HCT116 (cell line): ENCODE data around the gene BRIP1. TPM values are rescaled to one million over a fixed set of nuclear protein-coding genes. Genes with fewer than 3 reads are reported as not detected.

Experiments
- ATAC-seq: fragments of 200-7000 bp; cut with Tn5 transposase; 2 replicates; pipeline ENCODE4 v1.9.1; 2020; ENCODE audit warnings: mild to moderate bottlenecking, moderate library complexity
- BruUV-seq: library from RNA; stranded (reverse); fragments of 400-500 nt; replicated peaks from 2 replicates; lab custom pipeline; 2021; lab: Mats Ljungman, UMichigan
- CTCF ChIA-PET: fragments of 300-600 bp; sonication (Branson Sonifier 250); formaldehyde crosslinking; loops from one replicate; lab custom pipeline; 2021; ENCODE audit warnings: antibody characterized with exemption; lab: Charles Lee
- POLR2A ChIA-PET: fragments of 300-600, 350-600 bp; sonication (Branson Sonifier 250); formaldehyde crosslinking; loops from one replicate; lab custom pipeline; 2021; ENCODE audit warnings: antibody characterized with exemption; lab: Charles Lee
- RAD21 ChIA-PET, 2 experiments: fragments of 300-600 bp; sonication (Branson Sonifier 250); formaldehyde crosslinking; loops; one replicate each; lab custom pipeline; 2023; ENCODE audit warnings: low total read pairs in 2 of 2; ENCODE audit not compliant: uncharacterized antibody in 2 of 2, unreplicated experiment in 2 of 2, low non-redundant PET in 1 of 2; lab: Charles Lee
- DNase-seq: peaks from one replicate; pipeline ENCODE4 v3.0.0-alpha.2; 2010; ENCODE audit warnings: low read depth, low spot score
- H2AFZ ChIP-seq: fragments of 200-600 bp; shearing (Covaris generic), sonication (generic); 2 replicates; pipeline ENCODE4 v1.6.1; 2017; ENCODE audit warnings: low read depth, mixed run types, mixed read lengths, antibody characterized with exemption, low read length; ENCODE audit not compliant: poor library complexity, severe bottlenecking
- H3K27ac ChIP-seq: 2 replicates; pipeline ENCODE4 v1.5.1; 2012; ENCODE audit warnings: low read depth, low read length
- H3K27me3 ChIP-seq: fragments of 200-600 bp; sonication (generic); 2 replicates; pipeline ENCODE4 v1.6.1; 2016; ENCODE audit warnings: mixed run types, low read length, mixed read lengths; ENCODE audit not compliant: insufficient read depth
- H3K36me3 ChIP-seq, 2 experiments: fragments of 200-500 bp in 1 of 2; fragments of 200-600 bp in 1 of 2; sonication (Bioruptor generic) in 1 of 2; sonication (generic) in 1 of 2; 2 replicates each; pipeline versions ENCODE4 v1.5.1 to v1.6.1; 2014 to 2016; ENCODE audit warnings: low read length in 2 of 2, inconsistent platforms in 1 of 2, mixed read lengths in 1 of 2, mixed run types in 1 of 2; ENCODE audit not compliant: insufficient read depth in 2 of 2, control insufficient read depth in 1 of 2
- H3K4me1 ChIP-seq, 2 experiments: fragments of 200-600 bp in 1 of 2; sonication (generic) in 1 of 2; 2 replicates each; pipeline versions ENCODE4 v1.5.1 to v1.6.1; 2012 to 2017; ENCODE audit warnings: low read length in 2 of 2, inconsistent platforms in 1 of 2, mild to moderate bottlenecking in 1 of 2, mixed read lengths in 1 of 2, mixed run types in 1 of 2, moderate library complexity in 1 of 2; ENCODE audit not compliant: insufficient read depth in 2 of 2, control insufficient read depth in 1 of 2
- H3K4me2 ChIP-seq: fragments of 200-600 bp; sonication (generic); 2 replicates; pipeline ENCODE4 v1.6.1; 2017; ENCODE audit warnings: mixed run types, low read length, mixed read lengths
- H3K4me3 ChIP-seq, 2 experiments: fragments of 200-600 bp in 1 of 2; sonication (generic) in 1 of 2; replicated peaks in 1 of 2; 2 replicates each; pipeline ENCODE4 v1.5.1; 2011 to 2016; ENCODE audit warnings: low read length in 2 of 2, control low read depth in 1 of 2, low read depth in 1 of 2, mild to moderate bottlenecking in 1 of 2, mixed read lengths in 1 of 2, mixed run types in 1 of 2
- H3K79me2 ChIP-seq: fragments of 200-600 bp; sonication (generic); 2 replicates; pipeline ENCODE4 v1.6.1; 2017; ENCODE audit warnings: mild to moderate bottlenecking, mixed run types, low read length, moderate library complexity, mixed read lengths; ENCODE audit not compliant: insufficient read depth
- H3K9ac ChIP-seq: fragments of 200-600 bp; sonication (generic); 2 replicates; pipeline ENCODE4 v1.6.1; 2016; ENCODE audit warnings: low read length, mixed read lengths
- H3K9me2 ChIP-seq: fragments of 200-600 bp; sonication (generic), shearing (Covaris generic); 2 replicates; pipeline ENCODE4 v1.6.1; 2017; ENCODE audit warnings: mixed run types, mild to moderate bottlenecking, moderate library complexity; ENCODE audit not compliant: insufficient read depth
- H3K9me3 ChIP-seq, 2 experiments: fragments of 200-500 bp in 1 of 2; fragments of 200-600 bp in 1 of 2; sonication (Bioruptor generic) in 1 of 2; sonication (generic) in 1 of 2; 2 replicates each; pipeline ENCODE4 v1.6.1; 2014 to 2017; ENCODE audit warnings: low read length in 2 of 2, mixed read lengths in 2 of 2, inconsistent platforms in 1 of 2, low read depth in 1 of 2, mild to moderate bottlenecking in 1 of 2, mixed run types in 1 of 2, moderate library complexity in 1 of 2; ENCODE audit not compliant: control insufficient read depth in 1 of 2, insufficient read depth in 1 of 2
- H4K20me1 ChIP-seq: fragments of 200-600 bp; sonication (generic), shearing (Covaris generic); 2 replicates; pipeline ENCODE4 v1.6.1; 2017; ENCODE audit warnings: mixed run types, mild to moderate bottlenecking, moderate library complexity; ENCODE audit not compliant: insufficient read depth
- ATF3 ChIP-seq: IDR thresholded peaks from 2 replicates; pipeline ENCODE4 v1.6.1; 2012
- CEBPB ChIP-seq: IDR thresholded peaks from 2 replicates; pipeline ENCODE4 v1.6.1; 2012; ENCODE audit warnings: low read depth
- CTCF ChIP-seq, 3 experiments: fragments of 200-600 bp in 1 of 3; sonication (generic) in 1 of 3; IDR thresholded peaks in 2 of 3; conservative IDR thresholded peaks in 1 of 3; 2 replicates each; pipeline ENCODE4 v1.5.1; 2012 to 2017; ENCODE audit warnings: low read depth in 2 of 3, low read length in 2 of 3, antibody characterized with exemption in 1 of 3, borderline replicate concordance in 1 of 3, control low read depth in 1 of 3, mild to moderate bottlenecking in 1 of 3, mixed read lengths in 1 of 3, mixed run types in 1 of 3, moderate library complexity in 1 of 3; ENCODE audit not compliant: insufficient read depth in 1 of 3
- EGR1 ChIP-seq: IDR thresholded peaks from 2 replicates; pipeline ENCODE4 v1.6.1; 2012; ENCODE audit warnings: low read depth
- ELF1 ChIP-seq: IDR thresholded peaks from 2 replicates; pipeline ENCODE4 v1.6.1; 2012; ENCODE audit warnings: low read depth, borderline replicate concordance
- EZH2 ChIP-seq: fragments of 200-600 bp; sonication (generic); IDR thresholded peaks from 2 replicates; pipeline ENCODE4 v1.6.1; 2017; ENCODE audit warnings: antibody characterized with exemption, mixed run types
- EZH2phosphoT487 ChIP-seq: fragments of 200-600 bp; IDR thresholded peaks from 2 replicates; pipeline ENCODE4 v1.6.1; 2018; ENCODE audit warnings: antibody characterized with exemption, borderline replicate concordance
- MAX ChIP-seq: IDR thresholded peaks from 2 replicates; pipeline ENCODE4 v1.6.1; 2012
- POLR2A ChIP-seq: IDR thresholded peaks from 2 replicates; pipeline ENCODE4 v1.7.0; 2011; ENCODE audit warnings: borderline replicate concordance; ENCODE audit not compliant: insufficient read depth, insufficient read length; ENCODE audit errors: extremely low read depth
- POLR2AphosphoS5 ChIP-seq: IDR thresholded peaks from 2 replicates; pipeline ENCODE4 v1.6.1; 2011; ENCODE audit warnings: mild to moderate bottlenecking, low read depth, low read length, moderate library complexity
- RAD21 ChIP-seq: IDR thresholded peaks from 2 replicates; pipeline ENCODE4 v1.6.1; 2012; ENCODE audit warnings: low read depth, mild to moderate bottlenecking
- SIN3A ChIP-seq: IDR thresholded peaks from 2 replicates; pipeline ENCODE4 v1.6.1; 2012; ENCODE audit warnings: low read depth
- SP1 ChIP-seq: IDR thresholded peaks from 2 replicates; pipeline ENCODE4 v1.6.1; 2012; ENCODE audit warnings: low read depth
- SRF ChIP-seq: IDR thresholded peaks from 2 replicates; pipeline ENCODE4 v1.6.1; 2012; ENCODE audit warnings: low read depth
- TCF7L2 ChIP-seq: IDR thresholded peaks from 2 replicates; pipeline ENCODE4 v1.7.0; 2011; ENCODE audit warnings: borderline replicate concordance, inconsistent platforms; ENCODE audit not compliant: insufficient read depth, insufficient read length; ENCODE audit errors: extremely low read depth
- ZNF274 ChIP-seq: fragments of 200-500 bp; sonication (Bioruptor generic); IDR thresholded peaks from 2 replicates; pipeline ENCODE4 v1.6.1; 2014; ENCODE audit warnings: mild to moderate bottlenecking, low read depth, low read length, inconsistent platforms
- intact Hi-C: fragments of 100-400 bp; cut with micrococcal nuclease; formaldehyde crosslinking; loops from 2 replicates; pipeline ENCODE4 v1.10.0; 2022
- total RNA-seq: library from RNA; stranded (reverse); gene quantifications from one replicate; pipeline ENCODE4 v1.2.1, GENCODE V29; 2021; ENCODE audit not compliant: unreplicated experiment
- TF ChIP-seq, protein P1 (sequence below): IDR thresholded peaks from 2 replicates; pipeline ENCODE4 v1.6.1; 2011; ENCODE audit warnings: mild to moderate bottlenecking, low read length, moderate library complexity; ENCODE audit not compliant: insufficient replicate concordance; ENCODE audit errors: extremely low read depth

Gene BRIP1
- total RNA-seq, 1 experiment from 2014 or later = 22.2 TPM

DNA sequence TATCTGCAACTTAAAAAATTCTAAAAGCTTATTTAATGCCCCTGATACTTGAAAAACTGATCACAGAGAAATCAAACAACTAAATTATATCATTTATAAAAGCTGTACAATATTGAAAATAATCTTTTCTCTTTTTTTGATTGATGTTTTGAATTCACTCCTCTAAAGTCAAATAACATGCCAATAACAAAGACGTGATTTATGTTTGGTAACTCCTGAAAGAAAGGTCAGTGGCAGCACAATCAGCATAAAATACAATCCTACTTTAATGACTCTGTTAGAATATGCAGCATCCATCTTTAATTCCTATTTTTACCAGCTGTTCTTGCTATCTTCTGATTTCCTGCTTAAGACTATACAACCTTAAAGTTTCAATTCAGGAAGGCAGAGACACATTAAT is 221.6 kb downstream of the BRIP1 start:
- H3K36me3 ChIP-seq = no peaks in the 10 kb centered on the region
- no peaks in the 10 kb centered on the region for H3K79me2 ChIP-seq
- no peak overlapping the region for H2AFZ ChIP-seq
- ATAC-seq = no peak
- ChIA-PET POLR2A (no interaction called here), RAD21 (no interaction called here), CTCF (interaction anchor here (1.0 to 4.1 kb wide), 2 partner anchors 192 to 468 kb away, joined by 3 to 17 read pairs; no protein-coding TSS in a partner anchor)
- intact Hi-C loops = no loop called here
- no peak overlapping the region for H3K27ac ChIP-seq
- no peak overlapping the region for H3K4me3 ChIP-seq
- no peaks in the 10 kb centered on the region for H3K27me3 ChIP-seq
- H4K20me1 ChIP-seq = no peaks in the 10 kb centered on the region
- TF ChIP-seq SP1 (no peak), EZH2phosphoT487 (no peak), RAD21 (no peak), SRF (no peak)
- DNase-seq = no peak
- no peaks in the 10 kb centered on the region for H3K4me1 ChIP-seq
- H3K4me2 ChIP-seq = no peak overlapping the region
- H3K9me2 ChIP-seq = no peaks in the 10 kb centered on the region
- H3K9ac ChIP-seq = no peak overlapping the region
- H3K9me3 ChIP-seq = no peaks in the 10 kb centered on the region
- BruUV-seq = no TSS peak

- Histone ChIP-seq H3K9me2 (no peaks in the 10 kb centered on the region), H3K4me3 (no peak overlapping the region), H3K27ac (no peak overlapping the region), H4K20me1 (no peaks in the 10 kb centered on the region), H3K27me3 (no peaks in the 10 kb centered on the region), H3K4me1 (no peaks in the 10 kb centered on the region), H3K9me3 (no peaks in the 10 kb centered on the region), H2AFZ (no peak overlapping the region), H3K9ac (no peak overlapping the region), H3K36me3 (no peaks in the 10 kb centered on the region), H3K4me2 (no peak overlapping the region), H3K79me2 (no peaks in the 10 kb centered on the region)
- ATAC-seq (no peak), DNase-seq (no peak)
- no TSS peak for BruUV-seq
- CTCF ChIA-PET = interaction anchor here (1.0 to 4.1 kb wide), 2 partner anchors 192 to 468 kb away, joined by 3 to 17 read pairs; no protein-coding TSS in a partner anchor
- POLR2A ChIA-PET = no interaction called here
- RAD21 ChIA-PET = no interaction called here
- intact Hi-C loops = no loop called here
- TF ChIP-seq POLR2A (no peak), EGR1 (no peak), RAD21 (no peak), CTCF (IDR thresholded peaks at IDR 0.05 in 2 of 3, conservative IDR thresholded peaks at IDR 0.05 in 1 of 3; ENCODE audit: borderline replicate concordance in 1 of 3, insufficient read depth in 1 of 3, low read depth in 2 of 3, low read length in 2 of 3) (no peak), TCF7L2 (no peak), MAX (no peak), ZNF274 (no peak), CEBPB (no peak), ELF1 (no peak), POLR2AphosphoS5 (no peak), EZH2 (no peak), SIN3A (no peak), ATF3 (no peak)
- TF ChIP-seq, protein P1, sequence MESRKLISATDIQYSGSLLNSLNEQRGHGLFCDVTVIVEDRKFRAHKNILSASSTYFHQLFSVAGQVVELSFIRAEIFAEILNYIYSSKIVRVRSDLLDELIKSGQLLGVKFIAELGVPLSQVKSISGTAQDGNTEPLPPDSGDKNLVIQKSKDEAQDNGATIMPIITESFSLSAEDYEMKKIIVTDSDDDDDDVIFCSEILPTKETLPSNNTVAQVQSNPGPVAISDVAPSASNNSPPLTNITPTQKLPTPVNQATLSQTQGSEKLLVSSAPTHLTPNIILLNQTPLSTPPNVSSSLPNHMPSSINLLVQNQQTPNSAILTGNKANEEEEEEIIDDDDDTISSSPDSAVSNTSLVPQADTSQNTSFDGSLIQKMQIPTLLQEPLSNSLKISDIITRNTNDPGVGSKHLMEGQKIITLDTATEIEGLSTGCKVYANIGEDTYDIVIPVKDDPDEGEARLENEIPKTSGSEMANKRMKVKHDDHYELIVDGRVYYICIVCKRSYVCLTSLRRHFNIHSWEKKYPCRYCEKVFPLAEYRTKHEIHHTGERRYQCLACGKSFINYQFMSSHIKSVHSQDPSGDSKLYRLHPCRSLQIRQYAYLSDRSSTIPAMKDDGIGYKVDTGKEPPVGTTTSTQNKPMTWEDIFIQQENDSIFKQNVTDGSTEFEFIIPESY = no peak
Measured at GRCh38 chr17:61641084-61641483, 222.2 kb downstream of the BRIP1 start.
